ENCODE results near the gene CELF1.
A peak's percentile ranks its signal among the peaks of the same experiment; 100 is the strongest.
"Not testable (repeated sequence)": the region's sequence is repeated elsewhere in the genome, so short reads cannot be mapped to it uniquely, and the experiment has no call there.

CELF1 gene

DNA sequence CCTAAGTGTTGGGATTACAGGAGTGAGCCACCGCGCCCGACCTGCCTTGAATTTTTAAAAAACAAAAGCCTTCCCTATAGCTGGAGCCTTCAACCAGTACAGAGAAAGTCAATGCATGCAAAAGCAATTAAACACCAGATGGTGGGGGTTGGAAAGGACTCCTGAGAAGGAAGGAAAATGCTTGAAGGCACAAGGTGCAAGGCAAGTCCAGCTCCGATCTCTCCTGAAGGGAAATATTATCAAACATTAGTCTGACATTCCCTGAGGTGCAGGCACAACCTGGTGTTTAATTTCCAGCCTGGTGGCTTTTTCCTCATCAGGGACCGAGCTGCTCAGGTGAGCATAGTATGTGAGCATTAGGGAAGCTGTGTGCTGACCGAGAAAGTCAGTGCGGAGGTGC is 91.1 kb downstream of the CELF1 start:
- DNase-seq (ENCODE audit: low read depth), result no peak
- H3K4me3 ChIP-seq (ENCODE audit: control insufficient read depth, low read depth, low read length), result no peak overlapping the region
- no peak for TF ChIP-seq CTCF (IDR thresholded peaks at IDR 0.05; ENCODE audit: control insufficient read depth, insufficient read depth, low read depth, low read length, missing control alignments)

DNA sequence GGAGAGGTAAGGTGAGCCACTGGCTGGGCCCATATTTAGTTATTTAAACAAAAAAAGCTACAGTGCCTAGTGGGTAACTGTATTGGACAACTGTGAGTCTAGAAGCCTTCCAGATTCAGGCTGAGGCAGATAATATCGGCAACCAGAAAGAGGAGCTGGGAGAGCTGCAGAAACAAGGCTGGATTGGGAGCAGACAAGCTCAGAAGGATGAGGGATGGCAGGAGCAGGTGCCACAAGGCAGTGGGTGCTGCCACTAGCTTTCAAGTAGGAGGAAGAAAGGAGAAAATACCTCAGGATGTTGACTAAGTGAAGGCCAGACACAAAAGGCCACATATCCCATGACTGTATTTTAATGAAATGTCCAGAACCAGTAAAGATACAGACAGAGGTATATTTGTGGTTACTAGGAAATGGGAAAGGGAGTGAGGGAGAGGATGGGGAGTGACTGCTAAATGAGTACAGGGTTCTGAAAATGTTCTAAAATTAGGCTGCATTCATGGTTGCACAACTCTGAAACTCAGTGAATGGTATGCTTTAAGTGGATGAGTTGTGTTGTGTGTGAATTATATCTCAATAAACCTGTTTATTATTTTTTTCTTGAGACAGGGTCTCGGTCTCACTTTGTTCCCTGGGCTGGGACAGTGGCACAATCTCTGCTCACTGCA is 92.2 kb downstream of the CELF1 start:
- DNase-seq (ENCODE audit: low read depth), result no peak
- H3K4me3 ChIP-seq (ENCODE audit: control insufficient read depth, low read depth, low read length), result no peak overlapping the region
- no peak for TF ChIP-seq CTCF (IDR thresholded peaks at IDR 0.05; ENCODE audit: control insufficient read depth, insufficient read depth, low read depth, low read length, missing control alignments)

DNA sequence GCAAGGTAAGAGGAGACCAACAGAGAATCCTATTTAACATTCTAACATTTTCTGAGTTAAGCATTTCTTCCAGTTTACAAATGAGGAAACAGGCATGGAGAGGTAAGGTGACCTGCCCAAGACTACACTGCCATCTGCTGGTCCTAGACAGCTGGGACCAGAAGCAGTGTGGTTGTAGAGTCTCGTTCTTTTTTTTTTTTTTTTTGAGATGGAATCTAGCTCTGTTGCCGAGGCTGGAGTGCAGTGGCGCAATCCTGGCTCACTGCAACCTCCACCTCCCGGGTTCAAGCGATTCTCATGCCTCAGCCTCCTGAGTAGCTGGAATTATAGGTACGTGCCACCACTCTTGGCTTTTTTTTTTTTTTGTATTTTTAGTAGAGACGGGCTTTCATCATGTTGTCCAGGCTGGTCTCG is 98.7 kb downstream of the CELF1 start:
- DNase-seq (ENCODE audit: low read depth), result peak; percentile 62
- TF ChIP-seq CTCF (IDR thresholded peaks at IDR 0.05; ENCODE audit: control insufficient read depth, insufficient read depth, low read depth, low read length, missing control alignments), result peak; percentile 87
- not testable (repeated sequence) for H3K4me3 ChIP-seq (ENCODE audit: control insufficient read depth, low read depth, low read length)

GRCh38 chr11:47453365-47453764 is 99.6 kb downstream of the CELF1 start:
- TF ChIP-seq CTCF (IDR thresholded peaks at IDR 0.05; ENCODE audit: control insufficient read depth, insufficient read depth, low read depth, low read length, missing control alignments), result no peak
- DNase-seq (ENCODE audit: low read depth), result no peak
- H3K4me3 ChIP-seq (ENCODE audit: control insufficient read depth, low read depth, low read length), result no peak overlapping the region

DNA sequence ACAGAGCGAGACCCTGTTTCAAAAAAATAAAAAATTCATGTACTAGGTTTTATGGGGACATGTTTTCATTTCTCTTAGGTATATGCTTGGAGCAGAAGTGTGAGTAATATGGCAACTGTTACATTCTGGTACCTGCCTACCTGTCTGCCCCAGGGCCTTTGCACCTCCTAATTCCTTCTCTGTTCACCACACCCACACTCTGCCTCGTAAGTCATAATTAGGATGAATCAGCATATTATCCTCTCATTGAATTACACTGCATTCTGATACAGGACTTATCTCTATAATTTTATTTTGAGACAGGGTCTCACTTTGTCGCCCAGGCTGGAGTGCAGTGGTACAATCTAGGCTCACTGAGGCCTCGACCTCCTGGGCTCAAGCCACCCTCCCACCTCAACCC is 100.9 kb downstream of the CELF1 start:
- no peak for DNase-seq (ENCODE audit: low read depth)
- TF ChIP-seq CTCF (IDR thresholded peaks at IDR 0.05; ENCODE audit: control insufficient read depth, insufficient read depth, low read depth, low read length, missing control alignments), result no peak
- no peak overlapping the region for H3K4me3 ChIP-seq (ENCODE audit: control insufficient read depth, low read depth, low read length)

DNA sequence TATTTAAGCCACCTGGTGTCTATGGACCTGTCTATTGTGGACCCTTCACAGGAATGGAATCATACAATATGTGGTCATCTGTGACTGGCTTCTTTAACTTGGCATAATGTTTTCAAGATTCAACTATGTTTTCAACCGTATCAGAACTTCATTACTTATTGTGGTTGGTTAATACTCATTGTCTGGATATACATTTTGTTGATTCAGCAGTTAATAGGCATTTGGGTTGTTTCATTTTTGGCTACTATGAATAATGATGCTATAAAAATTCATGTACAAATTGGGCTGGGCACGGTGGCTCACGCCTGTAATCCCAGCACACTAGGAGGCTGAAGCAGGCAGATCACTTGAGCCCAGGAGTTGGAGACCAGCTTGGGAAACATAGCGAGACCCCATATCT is 101.5 kb downstream of the CELF1 start:
- no peak for TF ChIP-seq CTCF (IDR thresholded peaks at IDR 0.05; ENCODE audit: control insufficient read depth, insufficient read depth, low read depth, low read length, missing control alignments)
- DNase-seq (ENCODE audit: low read depth), result no peak
- no peak overlapping the region for H3K4me3 ChIP-seq (ENCODE audit: control insufficient read depth, low read depth, low read length)

All from AG09309 (cell line).